IMR-90 (cell line): ENCODE measurements around the gene ZMAT5. TPM values are rescaled to one million over a fixed set of nuclear protein-coding genes. Genes with fewer than 3 reads are reported as not detected.

Source experiments
- ATAC-seq: fragments of 200-7000 bp; cut with Tn5 transposase; 2 replicates; pipeline ENCODE4 v1.9.1; 2020; ENCODE audit warnings: low read depth, mild to moderate bottlenecking, moderate library complexity
- BruUV-seq: library from RNA; stranded (reverse); fragments of 400-500 nt; replicated peaks from 2 replicates; lab custom pipeline; 2021; lab: Mats Ljungman, UMichigan
- CTCF ChIA-PET: fragments of 300-600 bp; formaldehyde crosslinking; extraction: SDS; loops from one replicate; lab custom pipeline; 2021; ENCODE audit warnings: antibody characterized with exemption; lab: Yijun Ruan, JAX
- POLR2A ChIA-PET: fragments of 300-600 bp; sonication (Branson Sonifier 250); formaldehyde crosslinking; loops from one replicate; lab custom pipeline; 2022; ENCODE audit warnings: antibody characterized with exemption; ENCODE audit not compliant: unreplicated experiment; lab: Charles Lee
- DNase-seq: peaks from one replicate; pipeline ENCODE4 v3.0.0; 2013
- H2AFZ ChIP-seq: replicated peaks from 2 replicates; pipeline ENCODE3; 2013; ENCODE audit warnings: low read length, mild to moderate bottlenecking; ENCODE audit not compliant: poor library complexity
- H2AK5ac ChIP-seq: 2 replicates; pipeline ENCODE4 v1.6.1; 2013; ENCODE audit warnings: low read depth, low read length, inconsistent platforms
- H2AK9ac ChIP-seq: replicated peaks from 2 replicates; pipeline ENCODE3; 2013; ENCODE audit warnings: mild to moderate bottlenecking, low read depth, low read length, moderate library complexity; ENCODE audit not compliant: poor library complexity
- H2BK120ac ChIP-seq: 2 replicates; pipeline ENCODE4 v1.6.1; 2013; ENCODE audit warnings: low read depth, low read length, inconsistent platforms
- H2BK15ac ChIP-seq: 3 replicates; pipeline ENCODE4 v1.6.1; 2013; ENCODE audit warnings: low read depth, low read length, inconsistent platforms
- H2BK20ac ChIP-seq: 2 replicates; pipeline ENCODE4 v1.6.1; 2013; ENCODE audit warnings: low read depth, mild to moderate bottlenecking, inconsistent platforms, low read length, moderate library complexity
- H2BK5ac ChIP-seq: 2 replicates; pipeline ENCODE4 v1.6.1; 2013; ENCODE audit warnings: mild to moderate bottlenecking, low read depth, low read length, inconsistent platforms; ENCODE audit not compliant: poor library complexity, severe bottlenecking
- H3K14ac ChIP-seq: replicated peaks from 2 replicates; pipeline ENCODE4 v1.6.1; 2013; ENCODE audit warnings: low read depth, low read length, inconsistent platforms
- H3K18ac ChIP-seq: 2 replicates; pipeline ENCODE4 v1.6.1; 2013; ENCODE audit warnings: low read depth, low read length, control low read depth
- H3K23ac ChIP-seq: 2 replicates; pipeline ENCODE4 v1.6.1; 2013; ENCODE audit warnings: low read depth, low read length, inconsistent platforms
- H3K27ac ChIP-seq: 2 replicates; pipeline ENCODE4 v1.5.1; 2013; ENCODE audit warnings: mild to moderate bottlenecking, control low read depth, low read length; ENCODE audit not compliant: insufficient read depth
- H3K27me3 ChIP-seq: 2 replicates; pipeline ENCODE4 v1.6.1; 2013; ENCODE audit warnings: low read length; ENCODE audit not compliant: control insufficient read depth, insufficient read depth
- H3K36me3 ChIP-seq: 2 replicates; pipeline ENCODE4 v1.6.1; 2013; ENCODE audit warnings: low read length, mixed read lengths; ENCODE audit not compliant: control insufficient read depth, insufficient read depth
- H3K4ac ChIP-seq: 2 replicates; pipeline ENCODE4 v1.6.1; 2013; ENCODE audit warnings: low read depth, low read length, inconsistent platforms
- H3K4me1 ChIP-seq: 2 replicates; pipeline ENCODE4 v1.6.1; 2013; ENCODE audit warnings: low read length, mixed read lengths; ENCODE audit not compliant: control insufficient read depth, insufficient read depth
- H3K4me2 ChIP-seq: 2 replicates; pipeline ENCODE4 v1.6.1; 2013; ENCODE audit warnings: low read depth, mild to moderate bottlenecking, control low read depth, low read length, moderate library complexity
- H3K4me3 ChIP-seq: 2 replicates; pipeline ENCODE4 v1.5.1; 2013; ENCODE audit warnings: low read depth, mild to moderate bottlenecking, control low read depth, low read length, moderate library complexity; ENCODE audit not compliant: insufficient read depth
- H3K56ac ChIP-seq: 2 replicates; pipeline ENCODE4 v1.6.1; 2013; ENCODE audit warnings: low read length, inconsistent platforms; ENCODE audit not compliant: insufficient read depth; ENCODE audit errors: extremely low read depth
- H3K79me1 ChIP-seq, 2 experiments: 2 replicates each; pipeline ENCODE4 v1.6.1; 2013; ENCODE audit warnings: low read length in 2 of 2, inconsistent platforms in 1 of 2, low read depth in 1 of 2
- H3K9ac ChIP-seq: 2 replicates; pipeline ENCODE4 v1.6.1; 2013; ENCODE audit warnings: low read depth, low read length, control low read depth
- H3K9me1 ChIP-seq: 2 replicates; pipeline ENCODE4 v1.6.1; 2013; ENCODE audit warnings: low read length, inconsistent platforms; ENCODE audit not compliant: insufficient read depth
- H3K9me3 ChIP-seq: 2 replicates; pipeline ENCODE4 v1.6.1; 2013; ENCODE audit warnings: low read length; ENCODE audit not compliant: control insufficient read depth, insufficient read depth
- H4K20me1 ChIP-seq: 2 replicates; pipeline ENCODE4 v1.6.1; 2013; ENCODE audit warnings: low read length, inconsistent platforms; ENCODE audit not compliant: insufficient read depth
- H4K5ac ChIP-seq: 2 replicates; pipeline ENCODE4 v1.6.1; 2013; ENCODE audit warnings: mild to moderate bottlenecking, low read depth, low read length, control low read depth
- H4K8ac ChIP-seq, 2 experiments: 2 replicates each; pipeline ENCODE4 v1.6.1; 2013; ENCODE audit warnings: low read depth in 2 of 2, low read length in 2 of 2, control low read depth in 1 of 2, inconsistent platforms in 1 of 2
- H4K91ac ChIP-seq: 2 replicates; pipeline ENCODE4 v1.6.1; 2013; ENCODE audit warnings: low read depth, low read length, inconsistent platforms; ENCODE audit not compliant: insufficient read depth
- BHLHE40 ChIP-seq: fragments of 150-350 bp; IDR thresholded peaks from 2 replicates; pipeline ENCODE4 v1.6.1; 2016; ENCODE audit warnings: mild to moderate bottlenecking, low read depth, low read length
- FOS ChIP-seq: fragments of 150-350 bp; IDR thresholded peaks from 2 replicates; pipeline ENCODE4 v1.6.1; 2016; ENCODE audit warnings: low read depth, low read length
- MXI1 ChIP-seq: IDR thresholded peaks from 2 replicates; pipeline ENCODE4 v1.6.1; 2012; ENCODE audit warnings: low read depth, mild to moderate bottlenecking, low read length, moderate library complexity, borderline replicate concordance
- NFE2L2 ChIP-seq: fragments of 150-350 bp; IDR thresholded peaks from 2 replicates; pipeline ENCODE4 v1.6.1; 2016; ENCODE audit warnings: low read depth, mild to moderate bottlenecking, low read length
- RAD21 ChIP-seq: IDR thresholded peaks from 2 replicates; pipeline ENCODE4 v1.6.1; 2012; ENCODE audit warnings: low read length, improper control_type of control experiment
- WGBS, 2 experiments: methylation state at CpG; one replicate each; pipeline versions ENCODE4 v1.1.5 to v1.1.7; 2013; ENCODE audit warnings: missing lambda C conversion rate in 2 of 2; ENCODE audit not compliant: insufficient read length in 1 of 2; ENCODE audit errors: extremely low coverage in 2 of 2; 5-methylcytosine and 5-hydroxymethylcytosine counted together
- dilution Hi-C: fragments of 300-500 bp; cut with HindIII; formaldehyde crosslinking; loops from one replicate; pipeline ENCODE4 v1.14.3; 2018; ENCODE audit warnings: low sequenced_read_pairs; ENCODE audit not compliant: unreplicated experiment
- in situ Hi-C: fragments of 300-500 bp; cut with MboI; formaldehyde crosslinking; loops from 3 replicates; pipeline ENCODE4 v1.14.3; 2019; ENCODE audit warnings: low sequenced_read_pairs, inconsistent platforms, mixed read lengths
- intact Hi-C: fragments of 100-400 bp; cut with micrococcal nuclease; formaldehyde crosslinking; loops from 2 replicates; pipeline ENCODE4 v1.10.0; 2022
- polyA plus RNA-seq, 3 experiments: library from polyadenylated mRNA; depleted of rRNA; stranded (reverse); fragments of >200 nt; gene quantifications; 2 replicates each; pipeline ENCODE4 v1.2.3, GENCODE V29; 2012; ENCODE audit warnings: low replicate concordance in 1 of 3
- total RNA-seq: library from RNA; depleted of rRNA; stranded (reverse); fragments of >200 nt; gene quantifications from 2 replicates; pipeline ENCODE4 v1.2.3, GENCODE V29; 2012

The ZMAT5 gene
- total and polyA plus RNA-seq, 2 of the 4 experiments (the other 2 are of a cell fraction), result 21.7 to 31.8 TPM

GRCh38 chr22:29713156-29713727 is 53.6 kb downstream of the ZMAT5 start:
- dilution Hi-C loops (no loop called here), intact Hi-C loops (no loop called here), in situ Hi-C loops (no loop called here)
- no TSS peak for BruUV-seq
- no peak overlapping the region for H3K4me3 ChIP-seq
- H3K23ac ChIP-seq, result no peak overlapping the region
- no peak overlapping the region for H2AK9ac ChIP-seq
- TF ChIP-seq NFE2L2 (no peak), MXI1 (no peak), FOS (no peak), RAD21 (no peak), BHLHE40 (no peak)
- H3K9me3 ChIP-seq, result no peaks in the 10 kb centered on the region
- H3K36me3 ChIP-seq, result no peaks in the 10 kb centered on the region
- DNase-seq, result no peak
- H3K27ac ChIP-seq, result no peak overlapping the region
- ChIA-PET CTCF (no interaction called here), POLR2A (no interaction called here)
- no peak for ATAC-seq
- H4K20me1 ChIP-seq, result peaks cover 5% of the 10 kb centered on the region; the same call in 1 of the 2 replicates
- no peak overlapping the region for H2BK5ac ChIP-seq
- H3K27me3 ChIP-seq, result peaks cover 62% of the 10 kb centered on the region
- no peak overlapping the region for H3K18ac ChIP-seq
- no peak overlapping the region for H2BK15ac ChIP-seq
- H3K4me1 ChIP-seq, result no peaks in the 10 kb centered on the region
- no peak overlapping the region for H4K8ac ChIP-seq
- H3K79me1 ChIP-seq, result no peaks in the 10 kb centered on the region
- no peak overlapping the region for H4K5ac ChIP-seq
- no peak overlapping the region for H2BK20ac ChIP-seq
- no peak overlapping the region for H3K9ac ChIP-seq
- H2BK120ac ChIP-seq, result no peak overlapping the region
- H3K56ac ChIP-seq, result no peak overlapping the region
- no peak overlapping the region for H3K14ac ChIP-seq
- no peaks in the 10 kb centered on the region for H3K9me1 ChIP-seq
- H2AK5ac ChIP-seq, result no peak overlapping the region
- H2AFZ ChIP-seq, result no peak overlapping the region
- no peak overlapping the region for H4K91ac ChIP-seq
- H3K4me2 ChIP-seq, result no peak overlapping the region
- 43% methylated on average over 6 of the region's 8 CpGs; no CpG with 5 or more reads in 1 of the 2 experiments for WGBS, 2 experiments
- no peak overlapping the region for H3K4ac ChIP-seq
